Stimulated activated CD4-positive, alpha-beta T cell treated with anti-CD3 and anti-CD28 coated beads, TNF-alpha, amount 100 ng/mL, for 1 hour (primary cell): Measurements from ENCODE around the gene SLC66A1.
A peak's percentile ranks its signal among the peaks of the same experiment; 100 is the strongest.

Experiments
- DNase-seq, 3 donors: peaks; one replicate each; pipeline ENCODE4 v3.0.0-alpha.2; 2020; ENCODE audit warnings: low read depth in 3 of 3, low spot score in 1 of 3

SLC66A1 gene

DNA sequence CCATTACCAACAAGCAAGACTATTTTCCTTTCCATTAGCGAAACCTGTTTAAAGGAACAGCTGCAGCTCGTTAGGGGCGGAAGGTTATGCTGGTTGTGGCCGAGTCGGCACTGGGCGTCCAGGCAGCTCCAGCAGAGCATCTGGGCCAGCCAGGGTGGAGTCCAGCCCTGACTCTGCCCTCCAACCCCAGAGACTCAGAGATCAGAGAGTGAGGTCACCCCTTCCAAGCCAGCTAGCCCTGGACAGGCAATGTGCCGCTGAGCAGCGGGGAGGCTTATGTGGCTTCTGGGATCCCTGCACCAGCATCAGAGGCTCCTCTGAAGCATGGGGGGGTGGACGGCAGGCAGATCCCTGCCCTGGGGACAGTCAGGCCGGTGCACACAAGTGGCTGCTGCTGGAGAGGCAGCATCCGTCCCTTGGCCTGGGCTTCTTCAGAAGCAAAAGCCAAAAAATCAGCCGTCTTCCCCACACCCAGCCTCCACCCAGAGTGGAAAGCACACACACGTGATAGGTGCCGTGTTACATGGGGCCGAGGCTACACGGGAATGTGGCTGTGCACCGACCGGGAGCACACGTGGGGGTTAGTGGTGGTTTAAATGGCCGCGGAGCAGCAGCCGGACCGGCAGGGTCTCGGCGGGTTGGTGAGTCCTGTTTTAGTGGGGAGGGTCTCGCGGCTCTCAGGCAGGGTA lies 30.1 kb downstream of the SLC66A1 start:
- DNase-seq, result no peak

DNA sequence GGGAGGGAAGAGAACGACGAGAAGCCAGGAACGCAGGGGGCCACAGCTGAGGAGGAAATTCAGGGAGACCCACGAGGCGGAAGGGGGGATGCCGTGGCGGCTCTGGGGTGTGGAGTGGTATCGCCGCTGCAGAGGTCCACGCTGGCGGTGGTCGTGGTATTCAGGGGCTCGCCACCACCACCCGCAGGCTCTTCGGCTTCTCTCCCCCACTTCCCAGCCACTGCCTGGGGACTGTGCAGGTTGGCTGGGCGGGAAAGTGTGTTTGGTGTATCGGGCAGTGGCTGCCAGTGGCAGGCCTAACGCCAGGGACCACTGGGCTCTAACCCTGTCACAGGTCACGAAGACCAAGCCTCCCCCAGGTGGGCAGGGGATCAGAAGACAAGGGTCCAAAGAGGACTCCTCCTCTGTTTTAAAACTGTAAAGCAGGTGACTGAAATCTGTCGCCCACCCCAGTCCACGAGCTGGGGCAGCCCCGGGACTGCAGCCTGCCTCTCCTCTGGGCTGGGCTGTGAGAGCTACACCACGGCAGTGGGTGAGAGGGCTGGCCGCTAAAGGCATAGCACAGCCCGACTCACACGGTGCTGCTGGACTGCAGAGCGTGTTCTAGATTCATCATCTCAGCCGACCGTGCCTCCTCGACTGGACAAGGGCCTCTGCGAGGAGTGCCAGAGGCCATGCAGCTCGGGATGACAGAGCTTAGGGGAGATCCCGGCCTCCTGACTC lies 30.9 kb downstream of the SLC66A1 start:
- DNase-seq, result no peak

DNA sequence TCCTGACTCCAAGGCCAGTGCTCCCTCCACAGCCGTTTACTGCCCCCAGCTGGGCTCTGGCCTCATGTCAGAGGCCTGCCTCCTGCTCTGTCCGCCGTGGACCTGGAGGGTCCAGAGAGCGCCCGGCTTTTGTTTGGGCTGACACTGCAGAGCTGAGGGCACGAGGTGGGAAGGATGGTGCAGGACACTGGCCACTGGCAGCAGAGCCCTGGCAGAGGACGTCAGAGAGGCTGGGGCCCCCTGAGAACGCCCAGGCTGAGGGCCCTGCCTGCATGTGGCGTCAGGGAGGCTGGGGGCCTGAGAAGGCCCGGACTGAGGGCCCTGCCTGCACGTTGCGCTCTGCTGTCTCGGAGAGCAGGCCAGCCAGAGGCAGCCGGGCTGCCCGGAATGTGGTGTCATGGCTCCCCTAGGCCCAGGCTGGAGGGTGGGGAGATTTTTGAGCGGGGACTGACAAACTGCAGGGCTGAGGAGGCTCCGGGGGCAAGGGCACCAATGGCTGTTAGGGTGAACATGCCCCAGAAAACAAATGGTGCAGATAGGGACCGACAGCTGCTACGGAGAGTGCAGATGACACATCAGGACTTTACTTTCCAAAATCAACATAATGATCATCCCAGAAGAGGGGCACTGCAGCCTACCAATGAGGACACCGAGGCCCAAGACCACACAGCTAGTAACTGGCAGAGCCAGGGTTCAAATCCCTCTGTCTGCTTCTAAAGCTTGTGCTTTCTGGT lies 31.7 kb downstream of the SLC66A1 start:
- no peak for DNase-seq

DNA sequence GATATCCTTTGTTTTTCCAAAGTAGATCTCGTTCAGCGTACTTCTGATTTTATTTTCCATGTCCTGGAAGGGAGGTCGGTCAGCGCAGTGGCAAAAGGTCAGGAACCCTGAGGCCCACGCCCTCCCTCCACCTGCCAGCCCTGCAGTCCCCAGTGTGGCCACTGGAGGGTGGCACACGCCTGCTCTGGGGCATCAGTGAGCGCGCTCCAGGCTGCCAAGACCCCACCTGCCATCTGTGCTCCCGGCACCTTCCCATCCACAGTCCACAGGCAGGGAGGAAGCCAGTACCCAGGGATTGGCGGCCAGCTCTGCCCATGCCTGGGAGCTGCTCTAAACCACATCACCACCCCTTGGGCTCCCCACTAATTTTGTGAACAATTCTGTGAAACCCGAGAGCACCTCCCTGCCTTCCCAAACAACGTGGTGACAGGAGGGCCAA lies 32.3 kb downstream of the SLC66A1 start:
- peak in 1 of 3 donors; percentile 35 for DNase-seq

DNA sequence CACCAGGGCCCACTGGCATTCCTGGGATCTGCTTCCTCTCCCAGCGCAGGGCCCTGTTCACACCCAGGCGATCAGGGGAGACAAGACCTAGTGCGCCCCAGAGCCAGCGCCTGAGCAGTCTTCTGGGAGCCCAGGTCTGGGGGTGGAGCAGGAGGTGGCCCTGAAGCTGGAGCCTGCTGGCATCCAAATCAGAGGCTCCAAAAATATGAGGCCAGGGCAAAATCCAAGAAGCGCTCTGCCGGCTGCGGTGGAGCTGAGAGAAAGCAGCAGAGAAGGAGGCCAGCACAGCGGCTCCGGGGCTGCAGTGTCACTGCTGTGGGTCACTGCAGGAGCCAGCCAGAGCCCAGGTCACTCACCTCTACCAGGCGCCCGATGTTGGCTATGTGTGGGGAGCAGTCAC lies 32.7 kb downstream of the SLC66A1 start:
- no peak for DNase-seq

DNA sequence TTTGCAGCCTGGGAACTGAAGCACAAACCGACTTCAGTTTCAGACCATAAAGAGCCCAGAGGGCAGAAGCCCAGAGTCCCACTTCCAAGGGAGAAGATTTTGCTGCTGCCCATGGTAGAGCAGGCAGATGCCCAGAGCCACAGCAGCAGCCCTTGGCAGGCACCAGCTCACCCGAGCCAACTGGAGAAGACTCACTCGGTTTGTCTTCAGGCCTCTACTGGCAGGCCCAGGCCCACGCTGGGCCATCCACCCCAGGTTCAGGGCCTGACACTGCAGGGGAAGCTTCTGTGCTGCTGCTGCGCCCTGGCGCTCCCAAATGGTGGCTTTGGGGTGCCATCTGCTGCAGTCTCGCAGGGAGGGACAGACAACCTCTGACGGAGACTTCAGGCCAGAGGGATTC lies 33.3 kb downstream of the SLC66A1 start:
- DNase-seq, result no peak

DNA sequence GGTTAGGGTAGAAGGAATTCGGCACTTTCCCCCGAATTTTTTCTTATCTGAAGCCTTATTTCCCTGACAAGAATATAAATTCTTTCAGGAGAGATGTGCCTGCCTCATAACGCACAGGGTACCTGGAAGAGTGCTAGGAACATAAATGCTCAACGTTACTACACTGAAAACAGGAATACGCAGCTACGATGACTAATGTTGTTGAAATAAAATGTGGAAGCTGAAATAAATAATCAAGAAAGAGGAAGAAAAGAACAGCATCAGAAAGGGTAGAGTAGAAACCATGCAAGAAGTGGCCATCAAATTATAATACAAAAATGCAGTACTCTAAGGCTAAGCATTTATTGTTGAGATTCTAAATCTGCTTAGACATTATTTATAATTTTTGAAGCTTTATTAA lies 33.9 kb downstream of the SLC66A1 start:
- no peak for DNase-seq

DNA sequence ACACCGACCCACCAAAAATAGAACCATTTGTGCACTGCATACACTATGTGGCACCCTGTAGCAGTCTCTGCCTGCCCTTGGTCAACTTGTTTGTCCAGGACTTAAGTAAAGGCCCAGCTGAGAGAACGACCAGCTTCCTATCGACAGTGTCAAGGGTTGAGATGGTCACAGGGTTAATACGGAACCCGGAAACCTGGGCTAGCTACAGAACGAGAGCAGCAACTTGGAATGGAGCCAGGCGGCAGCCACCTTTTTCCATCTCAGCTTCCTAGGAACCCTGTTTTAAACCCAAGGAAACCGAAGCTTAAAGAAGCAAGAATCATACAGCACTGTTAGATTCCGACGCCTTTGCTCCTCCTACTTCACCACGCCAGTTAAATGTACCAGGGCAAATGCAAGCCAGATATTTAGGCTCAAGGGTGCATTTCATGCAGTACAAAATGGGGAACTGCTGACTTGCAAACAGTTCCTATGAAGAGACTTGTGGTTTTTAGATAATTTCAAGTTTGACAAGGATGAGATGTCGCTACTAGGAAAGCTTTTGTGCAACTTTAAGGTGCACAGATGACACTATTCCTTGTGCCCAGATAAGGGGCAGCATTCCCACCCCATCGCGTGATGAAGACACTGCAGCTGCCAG lies 35.5 kb downstream of the SLC66A1 start:
- DNase-seq, result no peak

DNA sequence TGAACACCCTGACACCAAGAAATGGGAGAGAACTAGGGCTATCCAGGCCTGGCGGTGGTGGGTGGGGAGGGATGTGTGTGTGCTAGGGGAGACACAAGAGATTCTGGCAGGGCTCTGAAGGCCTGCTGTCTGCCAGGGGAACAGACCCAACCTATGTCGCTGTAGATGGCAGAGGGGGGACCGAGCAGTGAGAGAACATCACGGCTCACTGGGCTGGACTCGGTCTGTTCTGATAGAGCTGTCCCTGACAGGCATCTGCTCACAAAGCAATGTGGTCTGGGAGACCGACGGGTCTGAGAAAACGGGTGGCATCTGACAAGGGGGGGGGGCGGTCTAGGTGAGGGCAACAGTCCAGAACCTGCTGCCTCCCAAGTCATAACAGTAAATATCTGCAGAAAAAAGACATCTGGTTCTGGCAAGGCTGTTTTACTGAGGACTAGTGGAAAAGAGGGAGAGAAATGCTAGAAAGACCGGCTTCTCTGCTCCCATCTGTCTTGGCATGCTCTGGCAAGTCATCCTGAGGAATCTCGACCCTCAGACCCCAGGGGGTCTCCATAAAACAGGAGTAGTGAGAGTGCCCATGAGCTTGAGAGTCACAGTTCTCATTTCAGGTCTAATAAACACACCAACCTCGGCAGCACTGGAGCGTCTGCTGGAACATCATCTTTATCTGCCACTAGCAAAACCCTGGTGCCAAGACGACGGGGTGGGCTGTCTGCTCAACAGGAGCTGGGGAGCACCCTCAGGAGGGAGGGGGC lies 36.5 kb downstream of the SLC66A1 start:
- DNase-seq, result no peak

DNA sequence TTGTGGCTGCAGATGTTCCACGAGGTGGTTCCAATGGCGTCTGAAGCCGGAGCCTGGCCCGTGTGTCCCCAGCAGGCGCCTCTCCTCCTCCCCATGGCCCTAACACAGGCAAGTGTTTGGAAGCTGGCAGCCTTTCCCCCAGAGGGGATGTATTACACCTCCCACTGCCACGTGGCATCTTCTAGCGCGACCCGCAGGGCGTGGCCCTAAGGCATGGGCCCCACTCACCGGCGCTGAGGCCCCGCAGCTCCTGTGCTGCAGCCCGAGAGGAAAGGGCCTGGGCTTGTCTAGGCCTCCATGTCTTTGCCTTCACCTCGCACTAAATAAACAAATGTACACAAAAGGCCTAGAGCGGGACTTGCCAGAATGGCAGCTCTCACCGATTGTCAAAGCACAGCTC lies 37.9 kb downstream of the SLC66A1 start:
- DNase-seq, result no peak

DNA sequence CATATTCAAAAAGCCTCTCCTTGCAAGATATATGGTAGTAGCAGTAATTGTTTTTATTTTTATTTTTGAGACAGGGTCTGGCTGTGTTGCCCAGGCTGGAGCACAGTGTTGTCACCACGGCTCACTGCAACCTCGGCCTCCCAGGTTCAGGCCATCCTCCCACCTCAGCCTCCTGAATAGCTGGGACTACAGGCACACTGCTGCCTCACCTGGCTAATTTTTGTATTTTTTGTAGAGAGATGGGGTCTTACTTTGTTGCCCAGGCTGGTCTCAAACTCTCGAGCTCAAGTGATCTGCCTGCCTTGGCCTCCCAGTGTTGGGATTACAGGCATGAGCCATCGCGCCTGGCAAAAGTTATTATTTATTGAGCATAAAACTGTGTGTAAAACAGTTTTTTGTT lies 38.4 kb downstream of the SLC66A1 start:
- no peak for DNase-seq

DNA sequence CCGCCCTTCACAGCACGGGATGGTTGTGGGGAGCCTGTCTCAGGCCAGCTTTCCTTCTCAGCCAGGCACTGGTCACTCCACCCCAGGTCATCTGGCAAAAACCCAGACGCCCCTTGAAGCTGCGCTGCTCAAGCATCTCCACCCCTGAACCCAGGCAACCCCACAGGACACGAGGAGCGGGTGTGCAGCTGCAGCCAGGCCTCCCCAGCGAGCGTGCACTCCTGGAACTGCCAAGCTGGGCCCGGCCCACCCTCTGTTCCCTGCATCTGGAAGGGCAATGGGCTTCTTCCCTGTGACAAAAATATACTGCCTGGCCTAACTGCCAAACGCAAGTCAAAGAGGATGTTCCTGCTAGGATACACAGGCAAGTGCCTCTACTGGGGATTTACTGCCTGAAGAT lies 39.7 kb downstream of the SLC66A1 start:
- DNase-seq, result no peak

DNA sequence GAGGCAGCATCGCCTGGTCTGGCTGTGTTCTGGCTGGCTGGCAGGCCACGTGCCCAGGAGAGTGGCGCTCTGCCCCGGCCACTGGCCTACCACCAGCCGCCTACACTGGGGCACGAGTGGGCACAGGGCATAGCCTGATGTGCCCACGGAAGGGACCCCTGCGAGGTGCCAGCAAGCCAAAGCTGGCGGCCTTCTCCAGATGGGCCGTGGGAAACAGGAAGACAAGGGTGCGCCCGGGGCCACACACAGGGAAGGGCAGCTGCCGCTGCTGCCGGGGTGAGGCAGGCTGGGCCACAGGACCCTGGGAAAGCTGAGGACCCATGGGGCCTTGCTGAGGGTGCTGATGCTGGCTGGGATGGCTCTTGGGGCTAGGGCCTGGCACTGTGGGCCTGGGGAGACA lies 40.7 kb downstream of the SLC66A1 start:
- DNase-seq, result no peak

DNA sequence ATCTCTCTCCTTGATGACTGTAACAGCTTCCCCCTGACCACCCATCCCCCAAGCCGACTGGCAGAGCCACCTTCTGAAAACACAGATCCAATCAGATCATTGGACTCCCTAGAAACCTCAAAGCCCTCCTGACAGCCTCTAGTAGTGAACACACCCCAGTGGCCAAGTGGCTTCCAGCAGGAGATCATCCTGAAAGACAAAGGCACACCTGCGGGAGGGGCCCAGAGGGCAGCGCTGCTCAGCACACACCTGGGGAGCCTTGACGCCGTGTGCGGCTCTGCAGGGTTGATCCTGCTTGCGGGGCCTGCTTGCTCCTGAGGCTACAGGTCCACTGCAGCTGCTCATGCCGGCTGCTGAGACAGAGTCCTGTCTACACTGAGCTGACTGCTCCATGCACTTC lies 41.5 kb downstream of the SLC66A1 start:
- DNase-seq, result no peak

DNA sequence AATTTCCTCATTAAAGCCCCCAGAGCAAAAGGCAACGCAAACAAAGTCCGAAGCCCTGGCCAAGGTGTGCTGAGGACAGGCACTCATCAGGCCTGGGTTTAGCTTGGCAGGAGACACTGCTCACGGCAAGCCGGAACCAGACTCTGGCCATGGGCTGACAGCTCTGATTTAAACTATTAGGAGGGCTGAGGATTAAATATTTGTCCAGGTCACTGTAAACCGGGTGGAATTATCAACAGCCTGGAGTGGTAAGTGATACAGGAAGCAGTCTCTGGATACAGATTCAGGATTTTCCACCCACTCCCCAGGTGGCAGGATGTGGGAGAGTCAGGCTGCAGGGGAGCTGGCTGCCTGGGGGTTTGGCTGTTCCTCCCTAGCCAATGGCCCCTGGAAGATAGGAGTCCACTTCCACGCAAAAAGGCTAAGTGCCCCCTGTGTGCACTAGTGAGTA lies 42.4 kb downstream of the SLC66A1 start:
- no peak for DNase-seq

DNA sequence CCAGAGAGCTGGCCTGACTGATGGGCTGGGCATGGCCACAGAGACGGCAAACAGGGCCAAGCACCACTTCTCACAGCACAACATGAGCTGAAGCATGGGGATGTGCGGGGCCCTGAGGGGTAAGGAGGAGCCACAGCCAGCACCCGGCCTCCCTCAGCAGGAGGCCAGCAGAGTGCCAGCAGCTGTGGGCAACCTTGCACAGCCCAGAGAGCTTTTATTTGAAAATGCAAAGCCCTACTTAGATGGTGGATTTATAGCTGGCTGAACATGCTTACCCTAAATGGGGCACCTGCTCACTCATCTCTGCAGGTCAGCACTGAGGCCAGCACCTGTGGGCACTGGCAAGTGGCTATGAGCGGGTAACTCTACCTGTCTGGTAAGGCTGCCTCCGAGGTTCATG lies 44.1 kb downstream of the SLC66A1 start:
- no peak for DNase-seq

DNA sequence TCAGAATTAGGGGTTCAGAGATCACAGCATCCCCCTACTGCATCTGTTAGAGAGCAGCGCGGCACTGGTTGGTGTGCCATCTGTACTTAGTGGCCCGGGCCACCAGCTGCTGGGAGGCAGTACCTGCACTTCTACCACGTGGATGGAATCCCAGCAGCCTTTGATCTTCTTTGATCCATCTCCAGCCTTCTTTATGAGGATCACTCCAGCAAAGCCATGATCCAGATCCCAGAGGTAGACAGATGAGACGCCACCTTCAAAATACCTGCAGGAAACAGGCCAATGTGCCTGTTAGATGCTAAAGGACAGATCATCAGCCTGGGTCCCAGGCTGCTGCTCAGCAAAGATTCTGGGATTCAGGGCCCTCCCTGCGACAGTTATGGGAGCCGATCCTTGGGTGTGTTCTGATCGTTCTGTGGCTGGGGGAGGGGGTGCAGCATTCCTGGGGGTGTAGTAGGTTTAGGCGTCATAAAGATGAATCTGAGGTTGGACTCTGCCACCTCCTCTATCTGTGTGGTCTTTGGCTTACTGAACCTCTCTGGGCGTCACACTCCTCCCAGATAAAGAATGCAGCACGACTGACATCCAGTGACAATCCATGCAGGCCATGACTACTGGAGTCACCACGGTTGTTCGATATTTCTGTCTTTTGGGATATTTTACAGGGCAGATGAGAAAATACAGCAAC lies 45.3 kb downstream of the SLC66A1 start:
- DNase-seq, result no peak

DNA sequence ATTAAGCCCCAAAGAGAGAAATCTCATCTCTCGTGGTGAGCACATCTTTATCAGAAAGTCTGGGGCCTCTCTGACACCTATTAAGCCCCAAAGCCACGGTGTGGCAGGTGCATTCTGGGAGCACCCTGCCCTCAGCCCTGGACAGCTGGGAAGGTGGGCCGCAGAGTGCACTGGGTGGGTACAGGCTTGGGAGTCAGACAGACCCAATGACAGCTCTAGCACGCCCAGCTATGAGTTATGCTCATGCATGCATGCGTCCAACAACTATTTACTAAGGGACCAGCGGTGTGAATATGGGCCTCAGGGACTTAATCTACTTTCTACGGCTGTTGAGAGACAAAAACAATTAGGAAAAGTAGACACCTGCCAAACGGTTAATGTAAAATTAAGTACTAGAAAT lies 46.6 kb downstream of the SLC66A1 start:
- DNase-seq, result no peak

DNA sequence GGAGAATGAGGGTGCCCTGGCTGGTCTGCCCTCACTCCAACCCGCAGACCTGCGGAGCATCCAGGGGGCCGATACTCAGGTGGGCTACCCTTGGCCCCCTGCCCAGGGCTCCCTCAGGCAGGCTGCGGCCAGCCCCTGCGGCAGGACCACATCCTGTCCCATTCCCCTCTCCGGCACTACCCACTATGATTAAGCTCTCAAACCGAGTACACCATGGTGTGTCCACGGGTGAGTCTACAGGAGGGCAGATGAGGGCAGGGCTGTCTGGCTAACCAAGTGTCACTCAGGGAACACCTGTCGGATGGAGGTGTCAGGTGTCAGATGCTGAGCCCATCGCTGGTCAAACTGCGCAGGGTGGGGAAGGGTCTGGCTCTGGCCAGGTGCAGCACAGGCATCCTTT lies 47.2 kb downstream of the SLC66A1 start:
- DNase-seq, result no peak

DNA sequence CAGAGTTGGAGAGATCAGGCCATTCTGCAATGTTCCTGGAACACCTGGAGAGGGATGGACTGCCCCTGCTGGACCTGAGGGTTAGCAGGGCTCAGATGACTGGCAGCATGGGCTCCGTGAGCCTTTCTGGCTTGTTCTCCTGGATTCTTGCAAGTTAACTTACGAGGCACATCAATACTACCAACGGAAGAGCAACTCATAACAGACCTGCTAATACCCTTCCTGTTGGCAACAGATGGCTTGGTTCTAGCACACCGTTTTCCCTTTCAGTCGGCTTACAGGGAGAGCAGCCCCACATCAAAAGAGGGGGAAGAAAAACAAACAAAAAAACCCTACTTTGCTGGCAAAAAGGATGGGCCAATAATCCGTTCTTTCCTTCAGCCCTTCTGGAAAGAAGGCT lies 47.9 kb downstream of the SLC66A1 start:
- DNase-seq, result no peak
